HL-60 (cell line): Measurements from ENCODE around the gene ZNF747.

Source experiments
- CTCF ChIP-seq: IDR thresholded peaks from one replicate; pipeline ENCODE4 v1.5.1; 2011; ENCODE audit warnings: low read length, control low read depth, inconsistent platforms; ENCODE audit not compliant: insufficient read depth
- POLR2AphosphoS5 ChIP-seq: IDR thresholded peaks from 2 replicates; pipeline ENCODE4 v1.6.1; 2012; ENCODE audit warnings: low read depth
- REST ChIP-seq: IDR thresholded peaks from 2 replicates; pipeline ENCODE4 v1.6.1; 2012; ENCODE audit warnings: low read depth; ENCODE audit not compliant: insufficient replicate concordance

- TF ChIP-seq CTCF: no peak
- no peak for TF ChIP-seq REST
- TF ChIP-seq POLR2AphosphoS5: no peak
Observed at GRCh38 chr16:30533748-30534367, 800 bp downstream of the ZNF747 start.
